Measurements from ENCODE around the gene CIROP.

DNA sequence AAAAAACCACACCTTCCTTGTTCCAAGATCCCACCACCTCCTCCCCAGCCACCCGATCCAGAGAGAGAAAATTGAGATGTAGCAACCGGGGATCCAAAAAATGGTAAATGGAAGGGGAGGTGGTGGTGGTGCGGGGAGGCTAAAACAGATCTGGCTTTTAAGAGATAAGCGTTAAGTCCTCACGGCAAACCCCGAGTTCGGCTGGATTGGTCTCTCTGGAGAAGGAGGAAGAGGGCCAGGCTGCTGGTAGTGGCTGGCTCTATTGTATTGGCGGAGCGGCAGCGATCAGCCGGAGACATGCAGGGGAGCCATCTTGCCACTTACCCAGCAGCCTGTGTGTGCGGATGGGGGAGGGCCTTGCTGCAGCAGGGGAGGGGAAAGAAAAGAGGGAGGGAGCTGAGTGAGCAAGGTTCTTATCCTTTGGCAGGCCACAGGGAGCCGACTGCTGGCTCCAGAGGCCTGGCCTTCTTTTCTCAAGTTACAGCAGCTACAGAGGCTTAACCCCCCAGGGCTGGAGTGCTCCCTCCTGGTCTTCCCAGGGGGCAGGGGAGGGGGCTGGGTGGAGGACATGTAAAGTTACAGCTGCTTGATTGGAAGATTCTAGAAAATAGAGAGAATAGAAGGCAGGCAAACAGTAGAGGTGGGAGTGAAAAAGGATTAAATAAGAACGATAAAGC, 33.4 kb downstream of the CIROP start:
- TF ChIP-seq, protein P1, sequence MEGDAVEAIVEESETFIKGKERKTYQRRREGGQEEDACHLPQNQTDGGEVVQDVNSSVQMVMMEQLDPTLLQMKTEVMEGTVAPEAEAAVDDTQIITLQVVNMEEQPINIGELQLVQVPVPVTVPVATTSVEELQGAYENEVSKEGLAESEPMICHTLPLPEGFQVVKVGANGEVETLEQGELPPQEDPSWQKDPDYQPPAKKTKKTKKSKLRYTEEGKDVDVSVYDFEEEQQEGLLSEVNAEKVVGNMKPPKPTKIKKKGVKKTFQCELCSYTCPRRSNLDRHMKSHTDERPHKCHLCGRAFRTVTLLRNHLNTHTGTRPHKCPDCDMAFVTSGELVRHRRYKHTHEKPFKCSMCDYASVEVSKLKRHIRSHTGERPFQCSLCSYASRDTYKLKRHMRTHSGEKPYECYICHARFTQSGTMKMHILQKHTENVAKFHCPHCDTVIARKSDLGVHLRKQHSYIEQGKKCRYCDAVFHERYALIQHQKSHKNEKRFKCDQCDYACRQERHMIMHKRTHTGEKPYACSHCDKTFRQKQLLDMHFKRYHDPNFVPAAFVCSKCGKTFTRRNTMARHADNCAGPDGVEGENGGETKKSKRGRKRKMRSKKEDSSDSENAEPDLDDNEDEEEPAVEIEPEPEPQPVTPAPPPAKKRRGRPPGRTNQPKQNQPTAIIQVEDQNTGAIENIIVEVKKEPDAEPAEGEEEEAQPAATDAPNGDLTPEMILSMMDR (conservative IDR thresholded peaks at IDR 0.05 in 1 of 2, IDR thresholded peaks at IDR 0.05 in 1 of 2; ENCODE audit: low read depth in 1 of 2, low read length in 2 of 2), result no peak
- TF ChIP-seq EZH2 (IDR thresholded peaks at IDR 0.05; ENCODE audit: low read length, missing control alignments), result no peak

Data from fibroblast of lung (primary cell).